Breast epithelium (tissue), 3 donors: ENCODE measurements around the gene IRF6.

Experiments
- POLR2A ChIP-seq: fragments of 450-650 bp; IDR thresholded peaks from one replicate; pipeline ENCODE4 v1.6.1; 2016; ENCODE audit warnings: antibody characterized with exemption, mild to moderate bottlenecking, moderate library complexity
- POLR2AphosphoS5 ChIP-seq, 3 donors: sonication (generic); formaldehyde crosslinking; IDR thresholded peaks; one replicate each; pipeline ENCODE4 v1.6.1; 2017; ENCODE audit warnings: antibody characterized with exemption in 3 of 3
- TF ChIP-seq, protein P1 (sequence below), 3 donors: fragments of 450-650 bp; IDR thresholded peaks; one replicate each; pipeline ENCODE4 v1.5.1; 2016 to 2017; ENCODE audit warnings: antibody characterized with exemption in 3 of 3, mild to moderate bottlenecking in 3 of 3, moderate library complexity in 3 of 3

DNA sequence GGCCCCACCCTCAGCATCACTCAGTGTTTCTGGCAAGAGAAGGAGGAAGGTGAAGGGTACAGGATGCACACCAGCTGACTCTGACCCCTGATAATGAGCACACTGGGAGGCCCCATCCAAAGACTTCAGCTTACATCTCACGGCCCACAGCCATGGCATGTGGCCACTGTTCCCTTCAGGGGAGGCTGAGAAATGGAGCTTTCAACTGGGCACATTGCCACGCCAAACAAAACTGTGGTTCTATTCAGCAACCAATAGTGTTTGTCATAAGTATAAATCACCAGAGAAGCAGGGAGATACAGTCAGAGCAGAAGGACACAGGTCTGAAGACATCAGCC is 62.8 kb downstream of the IRF6 start:
- TF ChIP-seq POLR2A (no peak), POLR2AphosphoS5 (IDR thresholded peaks at IDR 0.05) (no peak)
- TF ChIP-seq, protein P1, sequence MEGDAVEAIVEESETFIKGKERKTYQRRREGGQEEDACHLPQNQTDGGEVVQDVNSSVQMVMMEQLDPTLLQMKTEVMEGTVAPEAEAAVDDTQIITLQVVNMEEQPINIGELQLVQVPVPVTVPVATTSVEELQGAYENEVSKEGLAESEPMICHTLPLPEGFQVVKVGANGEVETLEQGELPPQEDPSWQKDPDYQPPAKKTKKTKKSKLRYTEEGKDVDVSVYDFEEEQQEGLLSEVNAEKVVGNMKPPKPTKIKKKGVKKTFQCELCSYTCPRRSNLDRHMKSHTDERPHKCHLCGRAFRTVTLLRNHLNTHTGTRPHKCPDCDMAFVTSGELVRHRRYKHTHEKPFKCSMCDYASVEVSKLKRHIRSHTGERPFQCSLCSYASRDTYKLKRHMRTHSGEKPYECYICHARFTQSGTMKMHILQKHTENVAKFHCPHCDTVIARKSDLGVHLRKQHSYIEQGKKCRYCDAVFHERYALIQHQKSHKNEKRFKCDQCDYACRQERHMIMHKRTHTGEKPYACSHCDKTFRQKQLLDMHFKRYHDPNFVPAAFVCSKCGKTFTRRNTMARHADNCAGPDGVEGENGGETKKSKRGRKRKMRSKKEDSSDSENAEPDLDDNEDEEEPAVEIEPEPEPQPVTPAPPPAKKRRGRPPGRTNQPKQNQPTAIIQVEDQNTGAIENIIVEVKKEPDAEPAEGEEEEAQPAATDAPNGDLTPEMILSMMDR (IDR thresholded peaks at IDR 0.05), result no peak
